SHP77 (cell line): Measurements from ENCODE around the gene ALX4.
A peak's percentile ranks its signal among the peaks of the same experiment; 100 is the strongest.

Experiments used
- DNase-seq, 2 experiments: peaks; one replicate each; lab custom pipeline; 2025; lab: John Stamatoyannopoulos, UW

ALX4 gene

DNA sequence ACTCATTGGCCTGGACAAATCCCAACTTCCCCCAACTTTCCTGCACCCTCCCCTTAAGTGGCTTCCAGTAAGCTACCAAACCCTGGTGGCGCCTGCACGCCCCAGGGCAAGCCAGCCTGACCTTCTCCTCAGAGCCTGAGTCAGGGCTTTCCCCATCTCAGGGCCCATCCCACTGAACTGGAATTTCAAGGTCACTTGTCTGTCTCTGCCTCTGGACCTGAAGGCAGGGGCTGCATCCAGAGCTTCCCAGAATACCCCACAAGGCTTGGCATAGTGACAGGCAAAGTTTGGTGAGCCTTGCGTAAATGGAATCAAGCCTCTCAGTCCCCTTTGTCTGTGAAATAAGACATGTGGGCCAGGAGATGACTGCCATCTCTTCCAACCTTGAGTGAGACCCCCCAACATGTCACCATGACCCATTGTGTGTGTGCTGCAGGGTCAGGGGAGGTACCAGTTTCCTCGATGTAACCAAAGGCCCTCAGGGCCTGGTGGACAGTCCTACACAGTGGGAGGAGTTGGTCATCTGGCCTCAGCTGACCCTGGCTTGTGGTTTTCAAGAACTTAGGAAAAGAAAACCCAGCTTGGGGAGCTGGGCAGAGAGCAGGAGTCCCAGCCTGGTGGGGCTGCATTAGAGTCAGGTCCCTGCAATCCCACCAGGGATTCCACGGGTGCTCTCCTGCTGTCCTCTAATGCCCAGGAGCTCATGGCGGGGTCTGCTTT lies 8.9 kb downstream of the ALX4 start:
- DNase-seq: no peak

DNA sequence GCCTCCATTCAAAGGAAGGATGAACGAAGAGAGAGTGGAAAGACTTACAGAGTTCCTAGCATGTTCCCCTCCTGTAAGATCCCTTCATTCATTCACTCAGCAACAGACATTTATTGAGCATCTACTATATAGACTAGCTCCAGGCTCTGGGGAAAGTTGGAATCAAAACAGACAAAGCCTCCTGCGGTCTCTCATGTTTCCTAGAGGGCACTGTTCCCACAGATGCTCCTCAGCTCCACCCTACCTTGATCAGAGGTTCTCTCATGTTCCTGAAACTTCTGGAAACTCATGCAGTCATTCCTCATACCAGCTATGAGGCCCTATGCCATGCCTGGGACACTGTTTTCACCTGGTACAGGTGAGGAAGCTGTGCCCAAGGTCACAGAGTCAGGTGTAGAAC lies 11.1 kb downstream of the ALX4 start:
- DNase-seq: no peak

DNA sequence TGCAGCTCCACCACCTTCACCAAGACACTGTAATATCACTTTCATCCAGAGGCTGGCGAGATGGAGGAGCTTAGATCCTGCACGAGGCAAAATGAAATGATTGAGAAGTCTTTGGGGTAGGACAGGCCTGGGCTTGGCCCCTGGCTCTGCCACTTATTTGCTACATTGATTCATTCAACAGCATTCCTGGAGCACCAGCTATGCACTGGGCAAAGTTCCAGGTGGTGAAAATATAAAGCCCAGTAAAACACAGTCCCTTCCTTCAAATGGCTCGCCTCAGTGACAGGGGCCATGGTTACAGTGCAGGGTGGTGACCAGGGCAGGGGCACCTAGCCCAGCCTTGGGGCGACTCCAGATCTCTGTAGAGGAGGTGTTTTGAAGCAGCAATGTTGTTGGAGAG lies 19.7 kb downstream of the ALX4 start:
- no peak for DNase-seq

DNA sequence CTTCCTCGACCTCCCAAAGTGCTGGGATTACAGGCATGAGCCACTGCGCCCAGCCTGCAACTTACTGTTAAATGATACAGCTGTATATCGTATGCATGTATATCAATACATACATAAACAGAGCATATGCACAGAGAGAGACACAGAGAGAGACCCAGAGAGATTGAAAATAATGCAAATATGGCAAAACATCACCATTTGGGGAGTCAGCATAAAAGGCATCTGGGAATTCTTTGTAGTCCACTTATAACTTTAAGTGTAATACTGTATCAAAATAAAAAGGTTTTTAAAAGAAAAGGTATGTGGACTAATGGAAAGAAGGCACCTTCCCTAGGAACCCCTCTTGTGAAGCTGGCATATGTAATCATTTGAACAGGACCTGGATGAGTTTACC lies 21.8 kb downstream of the ALX4 start:
- no peak for DNase-seq

DNA sequence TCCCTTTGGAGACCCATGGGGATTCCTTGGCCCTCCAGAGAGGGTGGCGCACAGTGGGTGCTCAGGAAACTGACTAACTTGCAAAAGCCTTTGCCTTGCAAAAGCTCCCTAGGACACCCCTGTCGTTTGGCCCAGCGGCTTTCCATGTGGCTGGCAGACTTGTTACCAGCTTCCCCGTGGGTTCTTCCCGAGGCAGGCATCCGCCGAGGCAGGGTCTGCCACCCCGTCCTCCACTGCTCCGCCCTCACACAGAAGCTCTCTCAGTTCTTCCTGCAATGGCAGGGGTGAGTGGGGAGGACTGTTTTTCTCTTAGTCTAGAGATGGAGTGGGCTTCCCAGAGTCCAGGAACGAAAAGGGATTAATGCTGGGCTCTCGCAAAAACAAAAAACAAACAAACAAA lies 23.0 kb downstream of the ALX4 start:
- no peak for DNase-seq

DNA sequence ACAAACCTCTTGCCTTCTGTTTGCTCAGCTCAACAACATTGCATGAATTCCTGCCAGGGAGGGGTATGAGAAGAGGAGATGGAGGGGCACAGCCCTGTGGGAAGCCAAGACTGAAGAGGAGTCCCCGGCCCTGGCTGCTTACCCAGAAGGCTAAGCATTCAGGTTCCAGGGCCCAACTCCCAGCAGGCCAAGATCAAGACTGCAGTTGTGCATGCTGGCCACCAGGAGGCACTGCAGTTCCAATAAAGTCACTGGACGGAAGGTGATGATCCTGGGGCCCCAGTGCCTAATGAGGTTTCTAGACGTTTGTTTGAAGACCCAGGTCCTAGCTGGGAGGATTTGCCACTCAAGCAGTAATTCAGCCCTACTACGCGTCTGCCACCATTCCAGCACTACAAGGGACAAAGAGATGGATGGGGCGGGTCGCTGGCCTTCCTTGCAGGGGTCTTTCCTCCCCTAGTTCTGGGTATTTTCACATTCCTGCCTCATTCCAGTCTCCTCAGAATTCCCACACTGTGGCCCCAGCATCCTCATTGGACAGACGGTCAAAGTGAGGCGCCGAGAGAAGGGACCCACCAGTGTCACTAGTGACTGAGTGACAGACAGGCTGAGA lies 23.6 kb downstream of the ALX4 start:
- peak; percentile 28 to 63 for DNase-seq

DNA sequence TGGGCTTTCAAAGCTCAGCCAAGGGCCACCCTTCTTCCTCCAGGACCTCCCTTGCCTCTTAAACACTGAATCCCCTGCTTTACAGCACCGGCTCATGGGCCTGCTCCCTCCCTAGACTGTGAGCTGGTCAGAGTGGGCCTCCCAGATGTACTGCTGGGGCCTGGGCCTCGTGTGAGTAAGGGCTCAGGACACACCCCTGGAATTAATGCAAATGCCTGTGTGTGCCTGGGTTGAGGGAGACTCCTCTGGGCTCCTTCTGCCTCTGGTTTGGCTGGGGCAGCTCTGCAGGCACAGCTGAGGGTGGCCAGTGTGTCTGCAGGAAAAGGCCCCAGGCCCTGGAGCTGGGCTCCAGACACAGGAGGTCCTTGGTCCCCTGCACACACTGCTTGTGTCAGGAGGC lies 24.2 kb downstream of the ALX4 start:
- DNase-seq: no peak

DNA sequence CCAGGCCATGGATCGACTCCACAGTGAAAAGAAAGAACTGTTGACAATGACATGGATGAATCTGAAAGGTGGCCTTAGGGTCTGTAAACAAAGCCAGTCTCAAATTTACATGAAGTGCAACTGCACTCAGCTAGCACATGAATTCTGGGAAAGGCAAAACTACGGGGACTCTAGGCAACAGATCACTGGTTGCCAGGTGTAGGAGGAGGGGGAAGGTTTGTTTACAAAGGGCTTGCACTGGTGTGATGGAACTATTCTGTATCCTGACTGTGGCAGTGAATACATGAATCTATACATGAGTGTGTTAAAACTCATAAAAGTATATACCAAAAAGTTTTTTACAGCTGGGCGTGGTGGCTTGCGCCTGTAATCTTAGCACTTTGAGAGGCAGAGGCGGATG lies 27.3 kb downstream of the ALX4 start:
- DNase-seq: peak in 1 of 2 experiments; percentile 2

DNA sequence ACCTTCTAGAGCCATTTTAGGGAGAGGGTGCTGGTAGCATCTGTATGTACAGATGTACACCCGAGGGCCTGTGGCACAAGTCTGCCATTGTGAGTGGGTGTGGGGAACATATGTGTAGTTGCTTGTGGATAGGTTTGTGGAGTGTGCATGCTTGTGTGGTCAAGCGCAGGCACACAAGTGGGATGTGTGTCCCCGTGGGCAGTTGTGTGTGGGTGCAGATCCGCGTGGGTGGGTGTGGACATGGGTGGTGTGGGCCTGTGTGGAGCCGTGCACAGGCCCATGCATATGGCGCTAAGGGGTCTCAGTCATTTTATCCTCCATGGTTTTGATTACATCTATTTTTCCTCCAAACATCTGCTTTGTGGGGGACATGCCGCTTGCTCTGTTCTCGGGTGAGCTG lies 28.8 kb downstream of the ALX4 start:
- DNase-seq: no peak

DNA sequence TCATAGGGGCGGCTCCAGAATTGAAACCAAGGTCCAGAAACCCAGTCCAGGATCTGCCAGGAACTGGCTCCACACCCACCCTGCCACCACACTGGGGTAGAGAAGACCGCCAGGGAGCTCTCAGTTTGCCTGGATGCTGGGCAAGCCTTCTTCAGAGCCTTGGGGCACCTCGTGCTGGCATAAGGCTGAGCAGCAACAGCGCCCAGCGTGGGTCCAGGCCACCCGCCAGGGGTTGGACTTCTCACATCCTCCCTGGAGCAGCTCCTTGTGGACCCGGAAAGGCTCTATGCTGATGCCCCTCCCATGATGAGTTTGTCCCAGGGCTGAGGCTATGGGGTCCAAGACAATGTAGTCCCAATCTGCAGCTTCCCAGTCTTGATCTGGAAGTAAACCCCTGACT lies 29.7 kb downstream of the ALX4 start:
- no peak for DNase-seq

DNA sequence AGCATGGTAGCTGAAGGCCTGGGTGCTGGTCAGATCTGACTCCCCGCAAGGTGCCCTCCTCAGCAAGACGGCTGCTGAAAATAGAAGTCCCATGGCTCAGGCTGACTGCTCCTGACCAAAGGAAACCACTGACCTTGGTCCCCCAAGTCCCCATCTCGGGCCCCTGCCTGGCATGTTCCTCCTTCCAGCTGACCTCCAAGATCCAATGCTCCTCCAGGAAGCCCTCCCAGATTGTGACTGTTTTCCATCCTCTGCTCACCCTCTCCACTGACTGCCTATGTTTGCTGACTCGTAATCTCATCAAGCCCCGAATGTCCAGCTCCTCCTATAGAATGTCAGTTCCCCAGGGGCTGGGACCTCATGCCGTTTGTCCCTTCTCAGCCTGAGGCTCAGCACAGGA lies 30.5 kb downstream of the ALX4 start:
- DNase-seq: no peak

DNA sequence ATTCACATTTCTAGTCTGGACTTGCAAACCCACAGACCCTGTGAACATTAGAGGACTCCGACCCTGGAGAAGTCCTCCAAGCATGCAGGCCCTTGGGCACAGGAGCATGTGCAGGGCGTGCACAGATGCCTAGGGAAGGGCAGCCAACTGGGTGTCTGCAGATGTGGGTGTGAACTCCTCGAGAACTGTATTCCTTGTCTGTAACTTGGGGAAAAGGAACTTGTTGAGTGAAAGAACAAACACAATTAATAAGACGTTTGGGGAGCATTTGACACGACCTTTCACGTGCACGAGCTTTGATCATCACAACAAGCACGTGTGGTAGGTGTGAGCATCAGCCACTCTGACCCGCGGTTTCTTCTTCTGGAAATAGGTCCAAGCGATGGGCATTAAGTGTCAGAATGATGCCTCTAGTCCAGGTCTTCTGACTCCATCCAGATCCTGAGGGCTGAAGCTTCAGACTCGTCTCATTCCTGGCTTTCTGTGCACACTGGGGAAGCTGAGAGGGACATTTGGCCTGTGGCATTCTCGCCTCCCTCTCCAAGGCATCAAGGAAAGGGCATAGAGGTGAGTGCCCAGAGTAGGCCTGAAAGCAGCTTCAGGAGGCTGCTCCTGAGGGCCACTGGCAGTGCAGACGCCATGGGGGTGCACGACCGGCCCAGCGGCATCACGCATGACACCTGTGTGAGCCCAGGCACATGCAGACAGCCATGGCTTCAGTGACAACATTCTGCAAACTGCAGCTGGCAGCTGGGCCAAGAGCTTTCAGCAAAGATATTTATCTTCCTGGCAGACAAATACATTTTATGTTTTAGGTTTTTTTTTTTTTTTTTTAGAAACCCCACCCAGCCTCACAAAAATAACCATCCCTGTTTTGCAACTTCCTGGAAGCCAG lies 32.5 kb downstream of the ALX4 start:
- DNase-seq: no peak

DNA sequence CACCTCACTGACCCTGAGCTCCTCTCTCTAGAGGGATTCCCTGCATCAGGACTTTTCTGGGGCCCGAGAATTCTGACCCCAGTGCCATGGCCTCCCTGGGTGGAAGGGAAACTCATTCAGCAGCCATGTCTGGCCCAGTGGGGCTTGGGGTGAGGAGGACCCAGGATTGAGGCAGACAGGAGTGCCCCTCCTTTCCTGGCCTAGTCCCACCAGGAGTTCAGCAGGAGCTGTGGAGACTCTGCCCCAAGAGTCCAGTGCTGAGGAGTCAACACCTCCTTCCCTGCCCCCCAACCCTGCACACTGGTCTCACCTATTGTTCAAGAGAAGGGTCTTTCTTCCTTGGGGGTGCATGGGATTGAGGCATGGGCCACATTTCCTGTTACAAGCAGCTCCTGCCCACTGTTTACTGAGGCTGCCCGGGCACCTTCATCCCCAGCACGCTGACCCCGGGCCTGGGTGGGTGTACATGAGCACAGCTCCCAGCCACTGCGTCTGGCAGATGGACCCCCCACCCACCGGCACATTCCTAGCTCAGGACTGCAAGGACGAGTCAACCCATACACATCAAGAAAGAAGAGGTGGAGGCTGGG lies 33.9 kb downstream of the ALX4 start:
- DNase-seq: no peak

DNA sequence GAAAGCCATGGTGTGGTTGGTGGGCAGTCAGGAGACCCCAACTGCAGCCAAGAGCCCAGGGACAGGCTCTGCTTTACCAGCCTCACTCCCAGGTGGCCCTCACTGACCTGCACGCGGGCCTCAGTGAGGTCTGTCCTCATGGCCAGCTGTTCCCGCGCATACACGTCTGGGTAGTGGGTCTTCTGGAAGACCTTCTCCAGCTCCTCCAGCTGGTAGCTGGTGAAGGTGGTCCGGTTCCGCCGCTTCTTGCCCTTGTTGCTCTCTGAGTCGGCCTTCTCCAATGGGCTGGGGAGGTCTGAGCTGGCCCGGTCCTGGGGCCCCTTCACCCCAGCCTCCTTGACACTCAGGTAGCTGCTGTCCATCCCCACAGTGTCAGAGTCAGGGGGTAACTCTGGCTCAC lies 34.7 kb downstream of the ALX4 start:
- no peak for DNase-seq

DNA sequence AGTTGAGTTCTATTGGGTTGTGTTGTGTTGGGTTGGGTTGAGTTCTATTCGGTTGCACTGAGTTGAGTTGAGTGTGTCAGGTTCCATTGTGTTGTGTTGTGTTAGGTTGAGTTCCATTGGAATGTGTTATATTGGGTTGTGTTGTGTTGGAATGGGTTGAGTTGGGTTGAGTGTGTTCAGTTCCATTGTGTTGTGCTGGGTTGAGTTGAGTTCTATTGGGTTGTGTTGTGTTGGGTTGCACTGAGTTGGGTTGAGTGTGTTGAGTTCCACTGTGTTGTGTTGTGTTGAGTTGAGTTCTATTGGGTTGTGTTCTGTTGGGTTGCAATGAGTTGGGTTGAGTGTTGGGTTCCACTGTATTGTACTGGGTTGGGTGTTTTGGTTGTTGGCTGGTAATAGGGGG lies 35.5 kb downstream of the ALX4 start:
- no peak for DNase-seq

DNA sequence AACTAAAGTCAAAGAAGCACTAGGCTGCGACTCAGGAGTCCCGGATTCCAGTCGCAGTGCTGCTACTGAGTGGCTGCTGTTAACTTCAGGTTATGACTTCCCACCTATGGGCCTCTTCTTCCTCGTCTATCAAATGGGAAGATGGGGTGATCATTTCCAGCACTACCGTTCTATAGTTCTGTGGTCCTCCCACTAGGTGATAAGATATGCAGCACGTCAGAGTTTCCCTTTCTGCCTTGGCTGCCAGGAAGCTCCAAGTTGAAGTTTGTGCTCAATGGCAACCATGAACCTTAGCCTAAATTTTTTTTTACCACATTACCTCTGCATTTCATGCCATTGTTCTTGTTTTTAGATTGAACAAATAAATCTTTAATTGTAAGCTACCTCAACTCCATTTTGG lies 38.7 kb downstream of the ALX4 start:
- DNase-seq: no peak

DNA sequence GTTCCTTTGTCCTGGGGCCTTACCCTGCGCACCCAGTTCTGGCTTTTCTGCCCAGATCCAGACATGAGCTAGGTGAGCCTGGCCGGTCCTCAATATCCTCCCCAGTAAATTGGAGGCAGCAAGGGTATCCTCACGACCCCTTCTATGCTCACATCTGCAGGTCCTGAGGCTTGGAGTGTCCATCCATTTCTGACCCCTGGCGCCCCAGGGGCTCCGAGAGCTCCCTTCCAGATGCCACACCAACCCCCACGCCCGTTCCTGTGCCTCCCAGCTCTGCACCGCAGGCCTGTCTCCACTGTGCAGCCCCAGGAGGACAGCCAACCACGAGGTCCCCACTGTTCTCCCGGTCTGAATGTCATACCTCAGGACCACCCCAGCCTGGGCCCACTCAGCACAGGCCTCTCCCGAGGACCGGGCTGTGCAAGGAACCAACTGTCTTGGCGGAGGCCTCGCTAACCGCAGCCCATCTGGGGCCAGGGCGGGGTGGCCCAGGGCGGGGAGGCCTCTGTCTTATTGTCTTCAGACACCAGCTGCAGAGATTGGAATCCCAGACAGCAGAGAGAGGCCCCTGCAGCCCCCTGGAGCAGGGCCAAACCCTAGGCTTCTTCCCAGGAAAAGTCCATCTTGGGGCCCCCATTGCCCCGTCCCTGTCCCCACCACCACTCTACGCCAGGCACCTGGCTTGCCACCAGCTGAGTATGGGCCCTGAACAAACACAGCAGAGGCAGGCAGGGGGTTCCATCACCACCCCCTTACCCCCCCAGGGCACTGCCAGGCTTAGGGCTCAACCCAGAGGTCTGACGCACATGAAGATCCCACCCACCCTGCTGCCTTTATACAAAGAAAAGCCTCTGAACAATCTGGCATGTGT lies 39.3 kb downstream of the ALX4 start:
- no peak for DNase-seq

DNA sequence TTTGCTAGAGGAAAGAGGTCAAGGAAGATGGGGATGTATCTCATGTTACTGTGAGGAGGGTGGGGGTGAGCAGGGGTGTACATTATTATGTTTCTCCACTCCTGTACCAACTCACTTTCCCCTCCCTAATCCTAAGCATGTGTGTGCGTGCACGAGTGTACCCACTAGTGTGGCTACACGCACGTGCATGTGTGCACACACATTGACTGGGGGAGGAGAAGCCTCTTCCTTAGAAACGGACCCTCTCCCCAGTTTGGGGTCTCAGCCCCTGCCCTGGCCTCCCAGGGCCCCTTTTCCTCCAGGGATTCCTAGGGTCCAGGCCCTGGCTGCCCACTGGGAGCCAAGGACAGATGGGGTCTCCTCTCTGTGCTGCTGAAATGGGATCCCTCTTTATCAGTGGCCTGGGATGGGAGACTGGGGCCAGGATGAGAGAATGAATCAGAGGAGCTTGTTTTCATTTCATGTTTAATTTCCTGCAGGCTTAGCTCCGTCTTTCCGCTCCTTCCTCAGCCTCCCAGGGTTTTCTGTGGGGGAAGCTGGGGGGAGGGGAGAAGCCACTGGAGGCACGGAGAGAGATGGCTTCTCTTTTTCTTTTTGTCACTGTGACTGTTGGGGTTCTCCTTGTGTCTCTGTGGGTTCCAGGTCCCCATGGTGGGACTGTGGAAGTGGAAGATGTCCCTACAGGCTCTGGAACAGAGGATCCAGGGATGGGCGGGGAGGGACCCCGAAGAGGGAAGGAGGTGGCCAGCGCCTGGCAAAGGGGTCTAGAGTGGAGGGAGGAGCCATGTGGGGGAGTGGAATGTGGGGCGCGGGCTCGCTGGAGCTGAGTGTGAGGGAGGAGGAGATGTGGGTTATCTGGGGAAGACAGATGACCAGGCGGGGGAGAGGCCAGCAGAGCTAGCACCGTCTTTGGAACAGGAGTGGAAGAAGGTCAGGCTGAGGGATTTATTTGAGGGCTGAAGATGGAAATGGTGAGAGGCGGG lies 40.3 kb downstream of the ALX4 start:
- DNase-seq: no peak

DNA sequence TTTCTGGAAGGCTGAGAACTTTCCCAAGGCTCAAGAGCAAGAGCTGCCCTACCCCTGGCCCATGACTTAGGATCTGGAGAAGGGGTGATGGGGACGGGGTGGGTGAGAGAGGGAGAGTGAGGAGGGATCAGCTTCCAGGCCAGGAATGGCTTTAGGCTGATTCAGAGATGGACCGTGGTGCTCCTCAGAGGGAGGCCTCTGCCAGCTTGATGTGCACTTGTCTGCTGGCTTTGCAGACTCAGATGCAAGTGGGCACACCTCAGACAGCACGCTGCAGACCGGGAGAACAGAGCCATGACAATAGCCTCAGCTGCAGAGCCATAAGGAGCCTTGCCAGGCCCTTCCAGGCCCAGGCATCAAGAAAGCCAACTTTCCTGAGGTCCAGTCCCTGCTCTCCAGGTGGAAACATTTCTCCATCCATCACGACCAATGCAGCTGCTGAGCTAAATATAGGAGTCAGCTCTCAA lies 41.3 kb downstream of the ALX4 start:
- no peak for DNase-seq
